GM12878 (cell line): ENCODE measurements around the gene NTPCR.

Experiments
- CTCF ChIP-seq, 3 experiments: IDR thresholded peaks in 2 of 3; conservative IDR thresholded peaks in 1 of 3; 2 replicates each; pipeline ENCODE4 v1.5.1; 2011; ENCODE audit warnings: low read depth in 3 of 3, low read length in 3 of 3, mild to moderate bottlenecking in 3 of 3, control low read depth in 2 of 3, moderate library complexity in 2 of 3, inconsistent platforms in 1 of 3, mixed read lengths in 1 of 3; ENCODE audit not compliant: control insufficient read depth in 2 of 3, insufficient read depth in 1 of 3; ENCODE audit errors: extremely low read depth in 1 of 3
- ESRRA ChIP-seq: IDR thresholded peaks from 2 replicates; pipeline ENCODE4 v1.6.1; 2012; ENCODE audit warnings: mild to moderate bottlenecking, low read length, improper control_type of control experiment
- EZH2 ChIP-seq: IDR thresholded peaks from 2 replicates; pipeline ENCODE4 v1.6.1; 2012; ENCODE audit warnings: low read depth, mild to moderate bottlenecking, control low read depth, inconsistent platforms, low read length, borderline replicate concordance; ENCODE audit not compliant: control insufficient read depth
- FOS ChIP-seq: IDR thresholded peaks from 3 replicates; pipeline ENCODE4 v1.6.1; 2011; ENCODE audit warnings: borderline replicate concordance; ENCODE audit not compliant: insufficient read length; ENCODE audit errors: extremely low read depth
- MTA2 ChIP-seq: fragments of 450-650 bp; IDR thresholded peaks from 2 replicates; pipeline ENCODE4 v1.6.1; 2016; ENCODE audit warnings: low read depth, mild to moderate bottlenecking, moderate library complexity
- MXI1 ChIP-seq: fragments of 150-350 bp; IDR thresholded peaks from 2 replicates; pipeline ENCODE4 v1.6.1; 2011; ENCODE audit warnings: low read depth, mild to moderate bottlenecking, inconsistent platforms, low read length, improper control_type of control experiment
- POLR2A ChIP-seq: IDR thresholded peaks from 2 replicates; pipeline ENCODE4 v1.6.1; 2011; ENCODE audit warnings: low read depth, mild to moderate bottlenecking, low read length
- SIN3A ChIP-seq: IDR thresholded peaks from 2 replicates; pipeline ENCODE4 v1.6.1; 2012; ENCODE audit warnings: low read depth, low read length, improper control_type of control experiment
- TCF7 ChIP-seq: IDR thresholded peaks from 2 replicates; pipeline ENCODE4 v1.6.1; 2014; ENCODE audit warnings: antibody characterized with exemption, borderline replicate concordance
- ZBTB33 ChIP-seq: fragments of 450-650 bp; IDR thresholded peaks from 2 replicates; pipeline ENCODE4 v1.6.1; 2017; ENCODE audit warnings: mild to moderate bottlenecking

GRCh38 chr1:232911027-232911599 lies 39.3 kb upstream of the NTPCR start:
- TF ChIP-seq CTCF (IDR thresholded peaks at IDR 0.05 in 2 of 3, conservative IDR thresholded peaks at IDR 0.05 in 1 of 3; ENCODE audit: control insufficient read depth in 2 of 3, extremely low read depth in 1 of 3, insufficient read depth in 1 of 3, low read depth in 3 of 3, low read length in 3 of 3) = no peak
- no peak for TF ChIP-seq MTA2
- no peak for TF ChIP-seq ESRRA
- no peak for TF ChIP-seq TCF7
- no peak for TF ChIP-seq POLR2A
- no peak for TF ChIP-seq ZBTB33
- TF ChIP-seq SIN3A = no peak
- no peak for TF ChIP-seq EZH2
- no peak for TF ChIP-seq FOS
- no peak for TF ChIP-seq MXI1
